B cell (primary cell): ENCODE data around the gene RALGAPB.

Source experiments
- CTCF ChIP-seq: fragments of 200-600 bp; IDR thresholded peaks from one replicate; pipeline ENCODE4 v1.8.0; 2022; ENCODE audit warnings: antibody characterized with exemption, mild to moderate bottlenecking
- EZH2 ChIP-seq: IDR thresholded peaks from 2 replicates; pipeline ENCODE4 v1.6.1; 2012; ENCODE audit warnings: borderline replicate concordance, low read depth, mild to moderate bottlenecking, moderate library complexity, low read length; ENCODE audit not compliant: insufficient read depth, poor library complexity, severe bottlenecking

GRCh38 chr20:38603286-38603685, 130.6 kb downstream of the RALGAPB start:
- TF ChIP-seq CTCF (no peak), EZH2 (no peak)
